K562 (cell line): ENCODE data around the gene AP3M1. TPM values are rescaled to one million over a fixed set of nuclear protein-coding genes. Genes with fewer than 3 reads are reported as not detected.
A peak's percentile ranks its signal among the peaks of the same experiment; 100 is the strongest.

ENCODE experiments used
- ATAC-seq: fragments of 200-7000 bp; cut with Tn5 transposase; 3 replicates; pipeline ENCODE4 v1.9.1; 2020; ENCODE audit warnings: moderate library complexity
- BruUV-seq: library from RNA; stranded (reverse); fragments of 400-500 nt; replicated peaks from 2 replicates; lab custom pipeline; 2021; lab: Mats Ljungman, UMichigan
- CTCF ChIA-PET: fragments of 300-600 bp; formaldehyde crosslinking; extraction: SDS; loops from one replicate; lab custom pipeline; 2021; ENCODE audit warnings: low intra/inter-chr PET ratio; lab: Yijun Ruan, JAX
- POLR2A ChIA-PET: fragments of 300-600, 350-650 bp; sonication (Branson Sonifier 250); formaldehyde crosslinking; extraction: SDS; loops from one replicate; lab custom pipeline; 2021; ENCODE audit warnings: antibody characterized with exemption, inconsistent platforms; lab: Yijun Ruan, JAX
- DNase-seq, 4 experiments: peaks; one replicate each; pipeline versions ENCODE4 v3.0.0 to v3.0.0-alpha.2; 2011 to 2018; ENCODE audit warnings: low spot score in 3 of 4, mixed read lengths in 3 of 4; ENCODE audit errors: extremely low read depth in 1 of 4
- FAIRE-seq: peaks from 2 replicates; lab custom pipeline; 2011; peaks lifted over from hg19 to GRCh38; lab: Jason Lieb, UNC
- H2AFZ ChIP-seq: 2 replicates; pipeline ENCODE4 v1.6.0; 2011; ENCODE audit warnings: low read depth, low read length, control low read depth, inconsistent platforms
- H3K27ac ChIP-seq: fragments of 200-600 bp; 3 replicates; pipeline ENCODE4 v1.8.0; 2011; ENCODE audit warnings: low read depth, mild to moderate bottlenecking, control low read depth, inconsistent platforms, low read length, moderate library complexity, mixed read lengths; ENCODE audit errors: extremely low read depth
- H3K27me3 ChIP-seq, 2 experiments: fragments of 300-600 bp in 1 of 2; 2 replicates in 1 of 2; 3 replicates in 1 of 2; pipeline versions ENCODE4 v1.6.0 to v1.8.0; 2011; ENCODE audit warnings: inconsistent platforms in 2 of 2, low read length in 2 of 2, mild to moderate bottlenecking in 1 of 2, mixed read lengths in 1 of 2, moderate library complexity in 1 of 2; ENCODE audit not compliant: control insufficient read depth in 2 of 2, insufficient read depth in 2 of 2
- H3K36me3 ChIP-seq: fragments of 300-600 bp; 3 replicates; pipeline ENCODE4 v1.8.0; 2011; ENCODE audit warnings: mild to moderate bottlenecking, low read length, inconsistent platforms; ENCODE audit not compliant: control insufficient read depth, insufficient read depth
- H3K4me1 ChIP-seq, 2 experiments: fragments of 200-600 bp in 1 of 2; replicated peaks in 1 of 2; 2 replicates in 1 of 2; 3 replicates in 1 of 2; pipeline versions ENCODE4 v1.5.1 to v1.8.0; 2011; ENCODE audit warnings: inconsistent platforms in 2 of 2, low read length in 2 of 2, mild to moderate bottlenecking in 1 of 2, mixed read lengths in 1 of 2, moderate library complexity in 1 of 2; ENCODE audit not compliant: control insufficient read depth in 2 of 2, insufficient read depth in 2 of 2
- H3K4me2 ChIP-seq: 2 replicates; pipeline ENCODE4 v1.6.1; 2011; ENCODE audit warnings: low read length, control low read depth, inconsistent platforms, mixed read lengths; ENCODE audit not compliant: insufficient read depth
- H3K4me3 ChIP-seq: fragments of 200-600 bp; sonication (generic), shearing (Covaris generic); 2 replicates; pipeline ENCODE4 v1.5.1; 2016; ENCODE audit warnings: control low read depth, inconsistent platforms
- H3K79me2 ChIP-seq: fragments of 200-600 bp; 3 replicates; pipeline ENCODE4 v1.8.0; 2011; ENCODE audit warnings: low read length, inconsistent platforms; ENCODE audit not compliant: control insufficient read depth, insufficient read depth
- H3K9ac ChIP-seq, 2 experiments: 2 replicates each; pipeline versions ENCODE4 v1.6.0 to v1.6.1; 2011; ENCODE audit warnings: low read depth in 2 of 2, low read length in 2 of 2, control low read depth in 1 of 2, inconsistent platforms in 1 of 2, mild to moderate bottlenecking in 1 of 2, mixed read lengths in 1 of 2; ENCODE audit not compliant: insufficient read depth in 1 of 2
- H3K9me1 ChIP-seq: one replicate; pipeline ENCODE4 v1.6.0; 2011; ENCODE audit warnings: inconsistent platforms, mild to moderate bottlenecking, low read length, moderate library complexity; ENCODE audit not compliant: control insufficient read depth, insufficient read depth
- H3K9me3 ChIP-seq: replicated peaks from 2 replicates; pipeline ENCODE4 v1.5.1; 2011; ENCODE audit warnings: low read depth, low read length, inconsistent platforms; ENCODE audit not compliant: control insufficient read depth, insufficient read depth
- H4K20me1 ChIP-seq: replicated peaks from 2 replicates; pipeline ENCODE4 v1.6.1; 2011; ENCODE audit warnings: low read length, inconsistent platforms, mixed read lengths; ENCODE audit not compliant: control insufficient read depth, insufficient read depth
- CBX5 ChIP-seq: IDR thresholded peaks from 2 replicates; pipeline ENCODE4 v1.6.1; 2014; ENCODE audit warnings: low read depth, borderline replicate concordance
- CHD7 ChIP-seq: fragments of 200-600 bp; sonication (generic); IDR thresholded peaks from one replicate; pipeline ENCODE4 v1.6.1; 2012; ENCODE audit warnings: mild to moderate bottlenecking, low read depth, low read length, inconsistent platforms
- HDAC1 ChIP-seq, 2 experiments: fragments of 450-650 bp; IDR thresholded peaks; 2 replicates each; pipeline ENCODE4 v1.6.1; 2016 to 2017; ENCODE audit warnings: inconsistent platforms in 1 of 2, mild to moderate bottlenecking in 1 of 2, moderate library complexity in 1 of 2
- POLR3A ChIP-seq: IDR thresholded peaks from 2 replicates; pipeline ENCODE4 v1.6.1; 2011; ENCODE audit warnings: borderline replicate concordance, mild to moderate bottlenecking, moderate library complexity; ENCODE audit not compliant: insufficient read length, insufficient read depth; ENCODE audit errors: extremely low read depth
- WGBS: fragments of 100-300 bp; shearing (Covaris generic); methylation state at CpG from one replicate; pipeline ENCODE4 v1.1.6; 2016; ENCODE audit warnings: low coverage, mixed read lengths; ENCODE audit not compliant: insufficient coverage; ENCODE audit errors: missing lambda C conversion rate; 5-methylcytosine and 5-hydroxymethylcytosine counted together
- in situ Hi-C: fragments of 300-500 bp; cut with MboI; formaldehyde crosslinking; loops from 4 replicates; pipeline ENCODE4 v1.15.0; 2018; ENCODE audit warnings: inconsistent platforms, mixed read lengths
- intact Hi-C: fragments of 100-400 bp; cut with micrococcal nuclease; formaldehyde crosslinking; loops from 2 replicates; pipeline ENCODE4 v1.14.2; 2022
- polyA plus RNA-seq, 8 experiments: library from polyadenylated mRNA; depleted of rRNA in 4 of 8; stranded (reverse) in 5 of 8; unstranded in 3 of 8; fragments of >200 nt; fragmentation: Nextera tagmentation in 2 of 8; fragmentation: Illumina TruSeq in 1 of 8; extraction: Ambion mirVana in 2 of 8; extraction: Trizol in 1 of 8; gene quantifications; 2 replicates each; pipeline versions ENCODE4 v1.2.1 to v1.2.3, GENCODE V29; 2011 to 2014; ENCODE audit warnings: inconsistent platforms in 1 of 8, missing spikeins in 1 of 8
- total RNA-seq, 7 experiments: library from RNA; depleted of rRNA in 6 of 7; stranded (reverse); fragments of >200 nt in 6 of 7; fragmentation: Illumina TruSeq in 2 of 7; extraction: Trizol in 2 of 7; gene quantifications; 2 replicates each; pipeline versions ENCODE4 v1.2.1 to v1.2.3, GENCODE V29; 2011 to 2021; ENCODE audit warnings: low replicate concordance in 1 of 7
- TF ChIP-seq, protein P1 (sequence below): IDR thresholded peaks from 3 replicates; pipeline ENCODE4 v1.6.1; 2011; ENCODE audit warnings: borderline replicate concordance, mild to moderate bottlenecking, moderate library complexity; ENCODE audit not compliant: insufficient read length; ENCODE audit errors: extremely low read depth

The AP3M1 gene
- total and polyA plus RNA-seq, 9 of the 15 experiments (the other 6 are each of a cell fraction or from before 2014, with no cell fraction given): 44.3 to 135 (median 67.6) TPM

DNA sequence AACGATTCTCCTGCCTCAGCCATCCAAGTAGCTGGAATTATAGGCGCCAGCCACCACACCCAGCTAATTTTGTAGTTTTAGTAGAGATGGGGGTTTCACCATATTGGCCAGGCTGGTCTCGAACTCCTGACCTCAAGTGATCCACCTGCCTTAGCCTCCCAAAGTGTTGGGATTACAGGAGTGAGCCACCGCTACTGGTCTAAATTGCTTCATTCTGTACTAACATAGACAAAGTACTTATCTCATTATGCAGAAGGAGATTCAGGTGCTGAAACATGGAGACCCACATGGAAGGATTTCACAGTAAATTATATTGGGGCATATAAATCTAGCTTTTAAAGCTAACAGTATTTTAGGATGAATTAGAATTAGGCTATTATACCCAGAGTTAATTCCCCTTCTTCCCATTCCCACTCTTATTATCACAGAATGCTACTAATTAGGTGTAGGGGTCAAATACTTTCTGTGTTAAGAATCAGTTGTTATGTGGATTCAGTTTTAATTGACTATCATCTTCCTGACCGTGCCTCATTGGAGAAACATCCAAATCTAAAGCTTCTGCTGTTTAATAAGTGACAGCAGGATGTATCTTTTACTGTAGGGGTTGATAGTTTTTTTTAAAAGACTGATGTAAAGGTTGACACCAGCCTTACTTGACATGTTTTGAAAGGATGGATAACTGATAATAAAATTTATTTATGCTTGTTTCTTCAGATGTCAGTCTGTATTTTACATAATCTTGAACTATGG lies 27.6 kb upstream of the AP3M1 start:
- H3K4me1 ChIP-seq: peaks cover 13 to 17% of the 10 kb centered on the region in 2 experiments; a peak in 4 of 5 replicates
- H3K4me3 ChIP-seq: peak overlapping the region; percentile 35
- H3K27me3 ChIP-seq: no peaks in the 10 kb centered on the region
- no TSS peak for BruUV-seq
- H3K9me3 ChIP-seq: no peaks in the 10 kb centered on the region
- DNase-seq (peak in 1 of 4 experiments; percentile 36), FAIRE-seq (no peak), ATAC-seq (no peak)
- no peaks in the 10 kb centered on the region for H3K9me1 ChIP-seq
- H4K20me1 ChIP-seq: no peaks in the 10 kb centered on the region
- ChIA-PET CTCF (interaction anchor here (0.6 kb wide), 1 partner anchor 235 kb away, joined by 4 read pairs; no protein-coding TSS in a partner anchor), POLR2A (interaction anchor here (0.6 to 3.4 kb wide), 8 partner anchors 11 to 391 kb away, joined by 3 to 43 read pairs (median 6); no protein-coding TSS in a partner anchor)
- 8% methylated on average over 5 of the region's 5 CpGs for WGBS
- peak overlapping the region; percentile 4; the same call in 1 of the 3 replicates for H3K27ac ChIP-seq
- peaks cover 67% of the 10 kb centered on the region for H3K79me2 ChIP-seq
- H3K36me3 ChIP-seq: peaks cover 6% of the 10 kb centered on the region; the same call in 1 of the 3 replicates
- peak overlapping the region; percentile 72 for H3K4me2 ChIP-seq
- in situ Hi-C loops (no loop called here), intact Hi-C loops (no loop called here)
- peak overlapping the region; percentile 14 to 41; a peak in 3 of 4 replicates for H3K9ac ChIP-seq
- no peak overlapping the region for H2AFZ ChIP-seq
- TF ChIP-seq CBX5 (no peak), CHD7 (no peak), HDAC1 (IDR thresholded peaks at IDR 0.05) (peak in 1 of 2 experiments; percentile 30; a peak in 1 of 4 replicates), POLR3A (peak; percentile 15)
- TF ChIP-seq, protein P1, sequence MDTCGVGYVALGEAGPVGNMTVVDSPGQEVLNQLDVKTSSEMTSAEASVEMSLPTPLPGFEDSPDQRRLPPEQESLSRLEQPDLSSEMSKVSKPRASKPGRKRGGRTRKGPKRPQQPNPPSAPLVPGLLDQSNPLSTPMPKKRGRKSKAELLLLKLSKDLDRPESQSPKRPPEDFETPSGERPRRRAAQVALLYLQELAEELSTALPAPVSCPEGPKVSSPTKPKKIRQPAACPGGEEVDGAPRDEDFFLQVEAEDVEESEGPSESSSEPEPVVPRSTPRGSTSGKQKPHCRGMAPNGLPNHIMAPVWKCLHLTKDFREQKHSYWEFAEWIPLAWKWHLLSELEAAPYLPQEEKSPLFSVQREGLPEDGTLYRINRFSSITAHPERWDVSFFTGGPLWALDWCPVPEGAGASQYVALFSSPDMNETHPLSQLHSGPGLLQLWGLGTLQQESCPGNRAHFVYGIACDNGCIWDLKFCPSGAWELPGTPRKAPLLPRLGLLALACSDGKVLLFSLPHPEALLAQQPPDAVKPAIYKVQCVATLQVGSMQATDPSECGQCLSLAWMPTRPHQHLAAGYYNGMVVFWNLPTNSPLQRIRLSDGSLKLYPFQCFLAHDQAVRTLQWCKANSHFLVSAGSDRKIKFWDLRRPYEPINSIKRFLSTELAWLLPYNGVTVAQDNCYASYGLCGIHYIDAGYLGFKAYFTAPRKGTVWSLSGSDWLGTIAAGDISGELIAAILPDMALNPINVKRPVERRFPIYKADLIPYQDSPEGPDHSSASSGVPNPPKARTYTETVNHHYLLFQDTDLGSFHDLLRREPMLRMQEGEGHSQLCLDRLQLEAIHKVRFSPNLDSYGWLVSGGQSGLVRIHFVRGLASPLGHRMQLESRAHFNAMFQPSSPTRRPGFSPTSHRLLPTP: no peak
